HEK293 (cell line): ENCODE results near the gene LINGO1.

ENCODE experiments used
- SCRT1 ChIP-seq: fragments of 450-650 bp; formaldehyde crosslinking; IDR thresholded peaks from 2 replicates; pipeline ENCODE4 v1.5.1; 2016; ENCODE audit warnings: missing biosample characterization, missing genetic modification characterization, borderline replicate concordance
- SETDB1 ChIP-seq: IDR thresholded peaks from one replicate; pipeline ENCODE4 v1.6.1; 2017; ENCODE audit warnings: mild to moderate bottlenecking, low read length, moderate library complexity, mixed read lengths; ENCODE audit not compliant: insufficient read length
- ZFP3 ChIP-seq: fragments of 450-650 bp; formaldehyde crosslinking; IDR thresholded peaks from 2 replicates; pipeline ENCODE4 v1.5.1; 2016; ENCODE audit warnings: low read depth, missing biosample characterization, missing genetic modification characterization
- ZNF274 ChIP-seq, 2 experiments: fragments of 200-500 bp in 1 of 2; fragments of 450-650 bp in 1 of 2; sonication (Bioruptor generic) in 1 of 2; formaldehyde crosslinking in 1 of 2; IDR thresholded peaks; 2 replicates each; pipeline versions ENCODE4 v1.5.1 to v1.6.1; 2014 to 2016; ENCODE audit warnings: borderline replicate concordance in 1 of 2, inconsistent platforms in 1 of 2, low read length in 1 of 2, missing biosample characterization in 1 of 2, missing genetic modification characterization in 1 of 2
- ZNF324 ChIP-seq: fragments of 450-650 bp; formaldehyde crosslinking; IDR thresholded peaks from 2 replicates; pipeline ENCODE4 v1.5.1; 2016; ENCODE audit warnings: missing biosample characterization, missing genetic modification characterization
- ZNF747 ChIP-seq: fragments of 450-650 bp; formaldehyde crosslinking; IDR thresholded peaks from 2 replicates; pipeline ENCODE4 v1.5.1; 2016; ENCODE audit warnings: missing biosample characterization, missing genetic modification characterization
- ZSCAN30 ChIP-seq: fragments of 450-650 bp; IDR thresholded peaks from 2 replicates; pipeline ENCODE4 v1.5.1; 2018; ENCODE audit warnings: missing biosample characterization, mild to moderate bottlenecking, missing genetic modification characterization, moderate library complexity
- TF ChIP-seq, protein P1 (sequence below): fragments of 450-650 bp; formaldehyde crosslinking; IDR thresholded peaks from 2 replicates; pipeline ENCODE4 v1.5.1; 2016; ENCODE audit warnings: missing biosample characterization, missing genetic modification characterization
- TF ChIP-seq, protein P2 (sequence below): fragments of 450-650 bp; formaldehyde crosslinking; IDR thresholded peaks from 2 replicates; pipeline ENCODE4 v1.5.1; 2016; ENCODE audit warnings: missing biosample characterization, missing genetic modification characterization
- TF ChIP-seq, protein P3 (sequence below): fragments of 450-650 bp; formaldehyde crosslinking; IDR thresholded peaks from 2 replicates; pipeline ENCODE4 v1.5.1; 2016; ENCODE audit warnings: missing biosample characterization, missing genetic modification characterization, low read depth
- TF ChIP-seq, protein P4 (sequence below): fragments of 450-650 bp; formaldehyde crosslinking; IDR thresholded peaks from 2 replicates; pipeline ENCODE4 v1.5.1; 2016; ENCODE audit warnings: missing biosample characterization, missing genetic modification characterization
- TF ChIP-seq, protein P5 (sequence below): fragments of 450-650 bp; formaldehyde crosslinking; IDR thresholded peaks from 2 replicates; pipeline ENCODE4 v1.5.1; 2016; ENCODE audit warnings: missing biosample characterization, missing genetic modification characterization, borderline replicate concordance

DNA sequence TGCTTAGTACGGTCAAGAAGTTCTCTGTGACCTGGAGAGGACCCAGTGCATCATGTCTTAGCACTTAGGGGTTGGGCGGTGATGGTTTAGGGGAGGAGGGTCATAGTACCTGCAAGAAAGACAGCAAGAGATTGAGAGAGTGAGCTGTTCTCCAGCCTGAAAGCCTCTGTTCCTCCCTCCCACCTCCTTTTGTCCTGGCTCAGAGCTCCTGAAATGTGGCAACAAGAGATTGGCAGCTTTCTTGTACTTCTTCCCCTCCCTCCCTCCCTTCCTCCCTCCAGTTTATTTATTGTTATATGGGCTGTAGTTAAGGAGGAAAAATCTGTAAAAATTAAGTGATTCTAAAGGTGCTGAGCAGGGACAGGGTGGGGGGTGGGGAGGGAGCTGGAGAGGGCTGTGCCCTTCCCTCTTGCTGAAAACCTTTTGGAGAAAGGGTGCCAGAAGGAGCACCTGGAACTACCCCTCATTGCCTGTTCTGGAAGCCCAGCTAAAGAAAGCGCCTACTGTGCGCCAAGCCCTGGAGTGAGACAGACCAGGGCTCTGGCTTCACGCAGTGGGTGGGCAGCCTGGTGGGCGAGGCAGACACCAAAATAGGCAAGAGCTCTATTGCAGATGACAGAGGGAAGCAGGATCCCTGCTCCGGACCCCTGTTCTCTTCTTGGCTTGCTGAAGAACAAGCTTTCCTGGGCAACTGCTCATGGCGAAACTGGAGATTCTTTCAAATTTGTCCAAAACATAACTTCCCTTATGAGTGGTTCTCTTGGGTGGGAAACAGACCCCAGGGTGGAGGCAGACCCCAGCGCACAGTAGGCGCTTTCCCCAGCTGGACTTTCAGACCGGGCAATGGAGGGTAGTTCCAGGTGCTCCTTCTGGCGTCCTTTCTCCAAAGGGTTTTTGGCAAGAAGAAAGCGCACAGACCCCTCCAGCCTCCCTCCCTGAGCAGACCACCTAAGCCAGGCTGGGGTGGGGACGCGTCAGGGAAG, 35.6 kb downstream of the LINGO1 start:
- TF ChIP-seq, protein P1, sequence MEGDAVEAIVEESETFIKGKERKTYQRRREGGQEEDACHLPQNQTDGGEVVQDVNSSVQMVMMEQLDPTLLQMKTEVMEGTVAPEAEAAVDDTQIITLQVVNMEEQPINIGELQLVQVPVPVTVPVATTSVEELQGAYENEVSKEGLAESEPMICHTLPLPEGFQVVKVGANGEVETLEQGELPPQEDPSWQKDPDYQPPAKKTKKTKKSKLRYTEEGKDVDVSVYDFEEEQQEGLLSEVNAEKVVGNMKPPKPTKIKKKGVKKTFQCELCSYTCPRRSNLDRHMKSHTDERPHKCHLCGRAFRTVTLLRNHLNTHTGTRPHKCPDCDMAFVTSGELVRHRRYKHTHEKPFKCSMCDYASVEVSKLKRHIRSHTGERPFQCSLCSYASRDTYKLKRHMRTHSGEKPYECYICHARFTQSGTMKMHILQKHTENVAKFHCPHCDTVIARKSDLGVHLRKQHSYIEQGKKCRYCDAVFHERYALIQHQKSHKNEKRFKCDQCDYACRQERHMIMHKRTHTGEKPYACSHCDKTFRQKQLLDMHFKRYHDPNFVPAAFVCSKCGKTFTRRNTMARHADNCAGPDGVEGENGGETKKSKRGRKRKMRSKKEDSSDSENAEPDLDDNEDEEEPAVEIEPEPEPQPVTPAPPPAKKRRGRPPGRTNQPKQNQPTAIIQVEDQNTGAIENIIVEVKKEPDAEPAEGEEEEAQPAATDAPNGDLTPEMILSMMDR (tag by site-specific recombination), result no peak
- no peak for TF ChIP-seq ZFP3 (tag by site-specific recombination)
- no peak for TF ChIP-seq ZNF747 (tag by site-specific recombination)
- TF ChIP-seq ZNF274 (IDR thresholded peaks at IDR 0.05; ENCODE audit: low read length), result no peak
- TF ChIP-seq ZNF274 (tag by site-specific recombination; IDR thresholded peaks at IDR 0.05; ENCODE audit: borderline replicate concordance), result no peak
- TF ChIP-seq SETDB1, result no peak
- TF ChIP-seq, protein P2, sequence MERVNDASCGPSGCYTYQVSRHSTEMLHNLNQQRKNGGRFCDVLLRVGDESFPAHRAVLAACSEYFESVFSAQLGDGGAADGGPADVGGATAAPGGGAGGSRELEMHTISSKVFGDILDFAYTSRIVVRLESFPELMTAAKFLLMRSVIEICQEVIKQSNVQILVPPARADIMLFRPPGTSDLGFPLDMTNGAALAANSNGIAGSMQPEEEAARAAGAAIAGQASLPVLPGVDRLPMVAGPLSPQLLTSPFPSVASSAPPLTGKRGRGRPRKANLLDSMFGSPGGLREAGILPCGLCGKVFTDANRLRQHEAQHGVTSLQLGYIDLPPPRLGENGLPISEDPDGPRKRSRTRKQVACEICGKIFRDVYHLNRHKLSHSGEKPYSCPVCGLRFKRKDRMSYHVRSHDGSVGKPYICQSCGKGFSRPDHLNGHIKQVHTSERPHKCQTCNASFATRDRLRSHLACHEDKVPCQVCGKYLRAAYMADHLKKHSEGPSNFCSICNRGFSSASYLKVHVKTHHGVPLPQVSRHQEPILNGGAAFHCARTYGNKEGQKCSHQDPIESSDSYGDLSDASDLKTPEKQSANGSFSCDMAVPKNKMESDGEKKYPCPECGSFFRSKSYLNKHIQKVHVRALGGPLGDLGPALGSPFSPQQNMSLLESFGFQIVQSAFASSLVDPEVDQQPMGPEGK, result no peak
- TF ChIP-seq ZSCAN30 (tag by site-specific recombination), result no peak
- TF ChIP-seq, protein P3, sequence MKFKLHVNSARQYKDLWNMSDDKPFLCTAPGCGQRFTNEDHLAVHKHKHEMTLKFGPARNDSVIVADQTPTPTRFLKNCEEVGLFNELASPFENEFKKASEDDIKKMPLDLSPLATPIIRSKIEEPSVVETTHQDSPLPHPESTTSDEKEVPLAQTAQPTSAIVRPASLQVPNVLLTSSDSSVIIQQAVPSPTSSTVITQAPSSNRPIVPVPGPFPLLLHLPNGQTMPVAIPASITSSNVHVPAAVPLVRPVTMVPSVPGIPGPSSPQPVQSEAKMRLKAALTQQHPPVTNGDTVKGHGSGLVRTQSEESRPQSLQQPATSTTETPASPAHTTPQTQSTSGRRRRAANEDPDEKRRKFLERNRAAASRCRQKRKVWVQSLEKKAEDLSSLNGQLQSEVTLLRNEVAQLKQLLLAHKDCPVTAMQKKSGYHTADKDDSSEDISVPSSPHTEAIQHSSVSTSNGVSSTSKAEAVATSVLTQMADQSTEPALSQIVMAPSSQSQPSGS (tag by site-specific recombination), result no peak
- TF ChIP-seq, protein P4, sequence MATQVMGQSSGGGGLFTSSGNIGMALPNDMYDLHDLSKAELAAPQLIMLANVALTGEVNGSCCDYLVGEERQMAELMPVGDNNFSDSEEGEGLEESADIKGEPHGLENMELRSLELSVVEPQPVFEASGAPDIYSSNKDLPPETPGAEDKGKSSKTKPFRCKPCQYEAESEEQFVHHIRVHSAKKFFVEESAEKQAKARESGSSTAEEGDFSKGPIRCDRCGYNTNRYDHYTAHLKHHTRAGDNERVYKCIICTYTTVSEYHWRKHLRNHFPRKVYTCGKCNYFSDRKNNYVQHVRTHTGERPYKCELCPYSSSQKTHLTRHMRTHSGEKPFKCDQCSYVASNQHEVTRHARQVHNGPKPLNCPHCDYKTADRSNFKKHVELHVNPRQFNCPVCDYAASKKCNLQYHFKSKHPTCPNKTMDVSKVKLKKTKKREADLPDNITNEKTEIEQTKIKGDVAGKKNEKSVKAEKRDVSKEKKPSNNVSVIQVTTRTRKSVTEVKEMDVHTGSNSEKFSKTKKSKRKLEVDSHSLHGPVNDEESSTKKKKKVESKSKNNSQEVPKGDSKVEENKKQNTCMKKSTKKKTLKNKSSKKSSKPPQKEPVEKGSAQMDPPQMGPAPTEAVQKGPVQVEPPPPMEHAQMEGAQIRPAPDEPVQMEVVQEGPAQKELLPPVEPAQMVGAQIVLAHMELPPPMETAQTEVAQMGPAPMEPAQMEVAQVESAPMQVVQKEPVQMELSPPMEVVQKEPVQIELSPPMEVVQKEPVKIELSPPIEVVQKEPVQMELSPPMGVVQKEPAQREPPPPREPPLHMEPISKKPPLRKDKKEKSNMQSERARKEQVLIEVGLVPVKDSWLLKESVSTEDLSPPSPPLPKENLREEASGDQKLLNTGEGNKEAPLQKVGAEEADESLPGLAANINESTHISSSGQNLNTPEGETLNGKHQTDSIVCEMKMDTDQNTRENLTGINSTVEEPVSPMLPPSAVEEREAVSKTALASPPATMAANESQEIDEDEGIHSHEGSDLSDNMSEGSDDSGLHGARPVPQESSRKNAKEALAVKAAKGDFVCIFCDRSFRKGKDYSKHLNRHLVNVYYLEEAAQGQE (tag by site-specific recombination), result no peak
- no peak for TF ChIP-seq SCRT1
- TF ChIP-seq, protein P5, sequence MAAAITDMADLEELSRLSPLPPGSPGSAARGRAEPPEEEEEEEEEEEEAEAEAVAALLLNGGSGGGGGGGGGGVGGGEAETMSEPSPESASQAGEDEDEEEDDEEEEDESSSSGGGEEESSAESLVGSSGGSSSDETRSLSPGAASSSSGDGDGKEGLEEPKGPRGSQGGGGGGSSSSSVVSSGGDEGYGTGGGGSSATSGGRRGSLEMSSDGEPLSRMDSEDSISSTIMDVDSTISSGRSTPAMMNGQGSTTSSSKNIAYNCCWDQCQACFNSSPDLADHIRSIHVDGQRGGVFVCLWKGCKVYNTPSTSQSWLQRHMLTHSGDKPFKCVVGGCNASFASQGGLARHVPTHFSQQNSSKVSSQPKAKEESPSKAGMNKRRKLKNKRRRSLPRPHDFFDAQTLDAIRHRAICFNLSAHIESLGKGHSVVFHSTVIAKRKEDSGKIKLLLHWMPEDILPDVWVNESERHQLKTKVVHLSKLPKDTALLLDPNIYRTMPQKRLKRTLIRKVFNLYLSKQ (tag by site-specific recombination), result no peak
- TF ChIP-seq ZNF324, result no peak
